ENCODE measurements around the gene CLIP2. TPM values are rescaled to one million over a fixed set of nuclear protein-coding genes. Genes with fewer than 3 reads are reported as not detected.

CLIP2 gene
- polyA plus RNA-seq, 1 of the 3 experiments (the other 2 are of a cell fraction) = 14.3 TPM

GRCh38 chr7:74277636-74278035 is 11.6 kb upstream of the CLIP2 start:
- Histone ChIP-seq H4K20me1 (ENCODE audit: insufficient read depth) (no peaks in the 10 kb centered on the region), H3K9me2 (no peaks in the 10 kb centered on the region), H3K36me3 (replicated peaks in 1 of 2; ENCODE audit: control insufficient read depth in 1 of 2, insufficient read depth in 2 of 2, low read length in 1 of 2) (no peaks in the 10 kb centered on the region), H3K27me3 (ENCODE audit: insufficient read depth) (no peaks in the 10 kb centered on the region), H3K4me1 (ENCODE audit: control insufficient read depth in 1 of 2, insufficient read depth in 2 of 2, low read depth in 1 of 2, low read length in 1 of 2) (peaks cover under 1 to 23% of the 10 kb centered on the region in 2 experiments; a peak in 3 of 4 replicates), H3F3A (replicated peaks; ENCODE audit: insufficient read depth) (peaks cover 37% of the 10 kb centered on the region), H3K27ac (ENCODE audit: low read depth in 2 of 2, low read length in 1 of 2) (peak overlapping the region in 1 of 2 experiments; percentile 99; a peak in 1 of 4 replicates), H3K9ac (no peak overlapping the region), H3K4me3 (ENCODE audit: low read depth in 2 of 2, low read length in 1 of 2) (no peak overlapping the region), H3K4me2 (no peak overlapping the region), H3K9me3 (no peaks in the 10 kb centered on the region), H3K79me2 (ENCODE audit: insufficient read depth) (no peaks in the 10 kb centered on the region), H2AFZ (ENCODE audit: low read depth) (no peak overlapping the region)
- DNase-seq = no peak
- WGBS (ENCODE audit: low lambda C conversion rate) = 98% methylated on average over 4 of the region's 4 CpGs
- POLR2A ChIA-PET = no interaction called here
- TF ChIP-seq JUND (IDR thresholded peaks at IDR 0.05) (no peak), MEF2A (IDR thresholded peaks at IDR 0.05; ENCODE audit: borderline replicate concordance, low read depth) (no peak), RAD21 (IDR thresholded peaks at IDR 0.05; ENCODE audit: low read length) (no peak)
- TF ChIP-seq, protein P1, sequence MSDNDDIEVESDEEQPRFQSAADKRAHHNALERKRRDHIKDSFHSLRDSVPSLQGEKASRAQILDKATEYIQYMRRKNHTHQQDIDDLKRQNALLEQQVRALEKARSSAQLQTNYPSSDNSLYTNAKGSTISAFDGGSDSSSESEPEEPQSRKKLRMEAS (IDR thresholded peaks at IDR 0.05; ENCODE audit: low read depth) = no peak
- CTCF ChIA-PET = no interaction called here

- TF ChIP-seq GATA2 (CRISPR knock-in tag; IDR thresholded peaks at IDR 0.05) = no peak
- no peak for TF ChIP-seq RCOR1 (IDR thresholded peaks at IDR 0.05; ENCODE audit: low read length)
- TF ChIP-seq, protein P2, sequence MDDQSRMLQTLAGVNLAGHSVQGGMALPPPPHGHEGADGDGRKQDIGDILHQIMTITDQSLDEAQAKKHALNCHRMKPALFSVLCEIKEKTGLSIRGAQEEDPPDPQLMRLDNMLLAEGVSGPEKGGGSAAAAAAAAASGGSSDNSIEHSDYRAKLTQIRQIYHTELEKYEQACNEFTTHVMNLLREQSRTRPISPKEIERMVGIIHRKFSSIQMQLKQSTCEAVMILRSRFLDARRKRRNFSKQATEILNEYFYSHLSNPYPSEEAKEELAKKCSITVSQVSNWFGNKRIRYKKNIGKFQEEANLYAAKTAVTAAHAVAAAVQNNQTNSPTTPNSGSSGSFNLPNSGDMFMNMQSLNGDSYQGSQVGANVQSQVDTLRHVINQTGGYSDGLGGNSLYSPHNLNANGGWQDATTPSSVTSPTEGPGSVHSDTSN (IDR thresholded peaks at IDR 0.05) = no peak
- no peak for TF ChIP-seq SIN3A (IDR thresholded peaks at IDR 0.05; ENCODE audit: borderline replicate concordance, low read depth, low read length)
- no peak for TF ChIP-seq YY1 (IDR thresholded peaks at IDR 0.05; ENCODE audit: low read depth)
- TF ChIP-seq IRF3 (IDR thresholded peaks at IDR 0.05; ENCODE audit: low read depth, low read length) = no peak
- no peak for TF ChIP-seq MXI1 (IDR thresholded peaks at IDR 0.05; ENCODE audit: low read depth, low read length)
- no peak overlapping the region for H2AFZ ChIP-seq (ENCODE audit: low read depth)
- no peaks in the 10 kb centered on the region for H4K20me1 ChIP-seq (ENCODE audit: insufficient read depth)
- H3K79me2 ChIP-seq (ENCODE audit: insufficient read depth) = no peaks in the 10 kb centered on the region
- peak overlapping the region in 1 of 2 experiments; percentile 99; a peak in 2 of 4 replicates for H3K27ac ChIP-seq (ENCODE audit: low read depth in 2 of 2, low read length in 1 of 2)
- H3K4me1 ChIP-seq (ENCODE audit: control insufficient read depth in 1 of 2, insufficient read depth in 2 of 2, low read depth in 1 of 2, low read length in 1 of 2) = peaks cover 0 to 16% of the 10 kb centered on the region in 2 experiments; a peak in 2 of 4 replicates
- peaks cover 21% of the 10 kb centered on the region for H3F3A ChIP-seq (replicated peaks; ENCODE audit: insufficient read depth)
- H3K9me3 ChIP-seq = no peaks in the 10 kb centered on the region
- CTCF ChIA-PET = interaction anchor here (0.7 kb wide), 1 partner anchor 192 kb away, joined by 3 read pairs; no protein-coding TSS in a partner anchor
- H3K4me3 ChIP-seq (ENCODE audit: low read depth in 2 of 2, low read length in 1 of 2) = no peak overlapping the region
- H3K27me3 ChIP-seq (ENCODE audit: insufficient read depth) = no peaks in the 10 kb centered on the region
- H3K9me2 ChIP-seq = no peaks in the 10 kb centered on the region
- H3K36me3 ChIP-seq (replicated peaks in 1 of 2; ENCODE audit: control insufficient read depth in 1 of 2, insufficient read depth in 2 of 2, low read length in 1 of 2) = no peaks in the 10 kb centered on the region
- POLR2A ChIA-PET = no interaction called here
- no peak for DNase-seq
- H3K4me2 ChIP-seq = no peak overlapping the region
- H3K9ac ChIP-seq = no peak overlapping the region
- WGBS (ENCODE audit: low lambda C conversion rate) = 92% methylated on average over 8 of the region's 8 CpGs
These were observed 8.2 kb upstream of the CLIP2 start for GRCh38 chr7:74280985-74281384.
